NCI-H1694 (cell line): ENCODE measurements around the gene TPD52L1.

Source experiments
- DNase-seq: peaks from one replicate; lab custom pipeline; 2025; lab: John Stamatoyannopoulos, UW

The TPD52L1 gene

DNA sequence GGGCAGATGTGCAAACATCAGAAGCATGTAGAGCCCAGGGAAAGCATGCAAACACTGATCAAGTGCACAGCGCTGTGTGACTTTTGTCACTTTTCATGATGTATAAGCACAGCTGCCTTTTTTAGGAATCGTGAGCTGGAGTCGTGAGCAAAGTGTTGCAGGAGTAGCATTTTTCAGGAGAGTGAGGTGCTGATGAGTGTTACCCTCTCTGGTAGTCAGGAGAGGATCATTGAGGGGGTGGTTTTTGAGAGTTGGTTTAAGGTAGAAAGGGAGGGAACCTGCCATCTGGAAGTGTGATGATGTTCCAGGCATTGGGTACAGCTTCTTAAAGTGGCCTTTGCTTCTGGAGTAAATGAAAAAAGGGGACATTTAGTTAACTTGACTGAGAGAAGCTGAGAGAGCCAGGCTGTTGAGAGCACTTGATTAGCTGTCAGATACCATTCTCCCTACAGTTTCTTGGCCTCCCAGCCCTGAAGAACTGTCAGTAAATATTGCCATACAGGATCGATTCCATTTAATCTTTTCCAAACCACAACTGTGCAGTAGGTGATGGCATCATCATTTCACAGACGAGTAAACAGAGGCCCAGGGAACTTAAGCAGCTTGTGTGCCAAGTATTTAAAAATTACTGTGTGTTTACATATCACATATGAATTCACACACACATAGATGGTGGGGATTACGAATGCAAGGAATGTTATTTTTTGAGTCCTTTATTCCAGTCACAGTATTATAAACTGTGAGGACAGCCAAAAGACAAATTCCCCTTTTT is 28.9 kb downstream of the TPD52L1 start:
- DNase-seq = no peak

DNA sequence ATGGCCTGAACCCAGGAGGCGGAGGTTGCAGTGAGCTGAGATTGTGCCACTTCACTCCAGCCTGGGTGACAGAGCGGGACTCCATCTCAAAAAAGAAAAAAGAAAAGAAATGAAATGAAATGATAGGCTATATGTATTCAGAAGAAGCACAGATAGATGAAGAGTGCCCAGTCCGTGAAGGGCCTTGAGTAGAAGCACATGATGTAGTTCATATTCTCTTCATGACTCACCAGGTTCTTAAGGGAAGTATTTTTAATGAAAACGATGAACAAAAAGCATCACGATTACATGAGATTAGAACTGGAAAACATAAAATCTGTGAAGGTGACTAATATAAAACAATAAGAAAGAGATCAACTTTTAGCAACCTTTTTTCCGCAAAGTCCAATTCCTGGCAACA is 29.8 kb downstream of the TPD52L1 start:
- DNase-seq = no peak

DNA sequence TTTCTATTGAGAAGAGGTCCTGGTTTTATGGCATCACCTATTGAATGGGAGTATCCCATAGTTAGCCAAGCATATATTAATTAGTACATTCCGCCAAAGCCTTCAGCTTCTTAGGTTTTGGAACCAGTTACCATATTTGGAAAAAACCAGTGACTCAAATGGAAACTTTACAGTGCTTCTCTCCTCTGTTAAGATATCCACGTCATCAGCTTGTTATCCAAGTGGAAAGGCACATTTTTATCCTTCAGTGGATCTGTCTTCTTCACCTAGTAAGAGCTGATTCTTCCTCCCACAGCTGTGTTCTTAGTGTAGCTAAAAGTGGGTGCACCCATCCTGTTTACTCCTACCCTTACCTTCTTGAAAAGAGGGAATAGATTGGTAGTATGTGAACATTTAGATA is 34.5 kb downstream of the TPD52L1 start:
- DNase-seq = no peak

DNA sequence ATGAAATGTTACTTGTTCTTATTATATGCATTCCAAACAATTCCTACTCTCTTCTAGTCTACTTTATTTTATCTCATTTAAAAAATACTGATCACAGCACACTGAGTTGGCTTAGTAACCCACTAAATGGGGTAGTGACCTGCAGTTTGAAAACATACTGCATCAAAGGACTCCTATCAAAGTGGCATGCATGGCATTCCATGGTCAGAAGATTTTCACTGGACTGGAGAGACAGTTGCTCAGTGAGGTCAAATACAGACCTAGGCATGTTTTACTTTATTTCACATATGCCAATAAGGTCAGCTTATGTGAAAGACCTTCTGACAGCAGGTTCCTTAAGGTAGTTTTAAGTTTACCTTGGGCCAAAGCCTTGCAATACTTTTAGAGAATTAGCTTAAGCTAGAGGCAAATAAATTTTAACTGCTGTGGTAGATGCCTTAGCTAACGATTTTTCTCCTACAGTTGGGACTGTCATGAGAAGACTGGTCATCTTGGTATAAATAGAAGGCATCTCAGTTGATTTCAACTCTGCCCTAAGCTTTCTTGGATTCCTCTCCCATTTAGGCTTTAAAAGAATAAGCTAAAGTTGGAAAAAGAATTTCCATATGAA is 35.1 kb downstream of the TPD52L1 start:
- DNase-seq = no peak

DNA sequence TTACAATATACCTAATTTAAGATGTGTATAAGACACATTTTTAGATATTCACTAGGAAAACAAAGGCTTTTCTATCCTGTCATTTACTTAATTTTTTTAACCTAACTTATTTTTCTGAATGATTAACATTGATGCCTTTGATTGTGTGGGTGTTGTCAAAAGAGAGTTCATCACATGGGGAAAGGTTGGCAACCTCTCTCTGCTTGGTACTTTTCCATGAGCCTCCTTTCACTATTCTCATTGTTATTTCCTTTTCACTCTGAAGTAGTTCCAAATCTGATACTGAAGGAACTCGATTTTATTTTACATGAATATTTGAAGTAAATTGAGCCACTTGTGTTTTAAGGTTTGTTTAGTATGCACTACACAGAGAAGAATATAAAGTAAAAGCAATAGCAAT is 35.9 kb downstream of the TPD52L1 start:
- no peak for DNase-seq

DNA sequence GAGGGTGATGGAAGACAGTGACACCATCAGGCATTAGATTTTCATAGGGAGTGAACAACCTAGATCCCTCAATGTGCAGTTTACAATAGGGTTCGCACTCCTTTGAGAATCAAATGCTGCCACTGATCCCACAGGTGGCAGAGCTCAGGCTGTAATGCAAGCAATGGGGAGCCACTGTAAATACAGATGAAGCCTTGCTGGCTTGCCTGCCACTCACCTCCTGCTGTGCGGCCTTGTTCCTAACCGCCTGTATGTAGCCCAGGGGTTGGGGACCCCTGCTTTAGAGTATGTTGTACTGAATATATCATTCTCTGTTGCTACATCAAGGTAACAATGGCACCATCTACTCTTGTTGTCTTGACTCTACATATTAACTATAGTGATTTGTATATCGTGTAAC is 37.1 kb downstream of the TPD52L1 start:
- DNase-seq = no peak

DNA sequence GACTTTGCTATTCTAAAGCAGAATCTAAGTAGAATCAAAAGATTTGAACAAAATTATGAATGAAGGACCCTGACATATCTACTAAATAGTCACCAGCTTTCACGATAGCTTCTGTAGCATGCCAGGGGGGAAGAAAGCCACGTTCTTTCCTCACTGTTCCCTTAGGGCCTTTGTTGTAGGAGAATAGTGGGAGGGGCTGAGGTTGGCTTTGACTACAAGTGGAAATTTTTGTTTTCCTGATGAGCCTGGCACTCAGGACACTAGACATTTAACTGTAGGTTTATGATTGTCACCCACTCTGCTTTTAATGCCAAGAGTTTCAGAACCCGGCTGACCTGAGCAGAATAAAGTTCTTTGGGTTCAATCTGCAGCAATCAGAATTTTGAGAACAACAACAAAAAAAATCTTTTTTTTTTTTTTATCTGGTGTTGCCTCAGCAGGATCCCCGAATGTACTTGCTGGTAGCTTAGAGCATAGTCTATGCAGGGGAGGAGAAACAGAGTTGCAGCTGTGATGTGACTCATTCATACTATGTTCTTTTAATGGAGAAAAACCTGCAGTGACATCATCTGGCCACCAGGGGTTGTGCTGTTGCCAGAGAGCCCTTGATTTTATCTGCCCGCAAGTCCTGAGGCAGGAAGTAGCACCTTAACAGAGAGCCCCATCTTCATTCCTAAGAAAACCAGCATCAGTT is 38.5 kb downstream of the TPD52L1 start:
- DNase-seq = peak; percentile 16

DNA sequence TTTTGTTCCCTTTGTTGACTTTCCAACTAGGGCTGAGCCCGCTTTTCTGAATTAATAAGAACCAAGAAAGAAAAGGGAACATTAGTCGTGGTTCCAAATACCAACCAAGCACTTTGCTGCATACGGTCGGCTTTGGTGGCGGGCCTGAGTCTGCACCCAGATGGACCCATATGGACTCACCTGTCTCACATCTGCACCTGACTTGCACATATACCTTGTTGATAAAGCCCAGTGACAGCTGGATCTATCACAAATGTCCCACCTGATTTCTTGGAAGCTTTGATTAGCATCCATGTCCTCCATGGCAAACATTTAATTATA is 39.0 kb downstream of the TPD52L1 start:
- DNase-seq = no peak

DNA sequence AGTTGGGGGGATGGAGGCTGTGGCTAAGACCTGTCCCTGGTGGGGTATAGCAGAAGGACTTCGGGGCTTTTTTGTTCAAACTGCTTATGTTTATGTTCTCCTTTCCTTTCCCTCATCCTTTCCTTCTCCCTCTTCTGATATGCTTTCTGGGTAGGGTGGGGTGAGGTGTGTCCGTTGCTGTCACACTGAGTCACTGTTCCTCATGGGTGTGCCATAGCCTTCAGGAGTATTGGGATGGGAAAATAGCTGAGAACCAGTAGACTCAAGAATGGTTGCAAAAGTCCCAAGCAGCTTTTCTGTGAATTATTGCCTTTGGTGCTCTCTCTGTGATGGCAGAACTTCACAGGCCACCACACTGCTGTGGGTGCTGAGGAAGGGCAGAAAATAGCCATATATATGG is 39.6 kb downstream of the TPD52L1 start:
- DNase-seq = no peak

DNA sequence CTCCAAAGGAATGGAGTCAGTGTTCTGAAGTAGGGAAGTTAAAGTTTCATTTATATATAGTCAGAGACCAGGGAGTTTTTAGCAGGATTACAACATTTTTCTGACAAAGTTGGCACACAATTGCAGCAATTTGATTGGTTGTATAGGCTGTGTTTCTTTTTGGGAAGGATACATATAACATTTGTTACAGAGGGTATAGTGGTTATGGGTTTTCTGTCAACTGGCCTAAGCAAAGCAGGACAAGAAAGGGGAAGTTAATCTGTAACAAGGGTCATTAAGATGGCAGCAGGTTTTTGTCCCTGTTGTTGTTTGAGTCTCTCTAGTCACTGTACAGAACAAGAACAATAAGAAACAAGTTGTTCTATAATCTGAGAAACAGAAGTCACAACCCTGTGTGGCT is 41.4 kb downstream of the TPD52L1 start:
- no peak for DNase-seq

DNA sequence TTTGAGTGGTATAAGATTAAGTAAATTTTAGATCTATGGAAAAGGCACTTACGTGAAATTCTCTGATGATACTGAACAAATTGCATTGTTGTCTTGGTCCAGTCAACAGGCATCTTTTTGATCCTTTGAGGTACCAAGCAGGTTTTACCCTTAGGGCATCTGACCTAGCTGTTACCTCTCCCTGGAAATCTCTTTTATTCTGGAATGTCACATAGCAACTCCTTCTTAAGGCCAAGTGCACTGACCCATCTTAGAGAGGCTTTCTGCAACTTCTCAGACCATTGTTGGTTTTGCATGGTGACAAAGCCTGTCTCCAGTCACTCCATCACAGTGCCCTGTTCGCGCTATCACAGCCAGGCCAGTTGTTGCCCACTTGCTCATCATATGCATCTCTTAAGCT is 42.0 kb downstream of the TPD52L1 start:
- no peak for DNase-seq

DNA sequence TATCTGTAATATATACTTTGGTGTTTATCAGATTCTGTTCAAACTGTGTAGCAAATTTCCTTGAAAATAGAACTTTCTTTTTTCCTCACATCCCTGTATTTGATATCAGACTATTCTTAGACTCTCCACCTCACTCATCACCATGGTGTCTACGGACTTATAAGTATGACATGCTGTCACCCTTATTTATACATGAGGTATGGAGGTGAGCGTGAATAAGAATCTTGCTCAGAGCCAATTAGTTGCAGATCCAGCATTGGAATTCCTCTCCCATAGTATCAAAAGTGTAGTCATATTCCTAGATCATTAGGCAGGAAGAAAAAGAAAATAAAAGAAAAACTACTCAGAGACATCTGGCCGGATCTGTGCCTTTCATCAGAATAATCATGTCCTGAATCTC is 43.0 kb downstream of the TPD52L1 start:
- no peak for DNase-seq

DNA sequence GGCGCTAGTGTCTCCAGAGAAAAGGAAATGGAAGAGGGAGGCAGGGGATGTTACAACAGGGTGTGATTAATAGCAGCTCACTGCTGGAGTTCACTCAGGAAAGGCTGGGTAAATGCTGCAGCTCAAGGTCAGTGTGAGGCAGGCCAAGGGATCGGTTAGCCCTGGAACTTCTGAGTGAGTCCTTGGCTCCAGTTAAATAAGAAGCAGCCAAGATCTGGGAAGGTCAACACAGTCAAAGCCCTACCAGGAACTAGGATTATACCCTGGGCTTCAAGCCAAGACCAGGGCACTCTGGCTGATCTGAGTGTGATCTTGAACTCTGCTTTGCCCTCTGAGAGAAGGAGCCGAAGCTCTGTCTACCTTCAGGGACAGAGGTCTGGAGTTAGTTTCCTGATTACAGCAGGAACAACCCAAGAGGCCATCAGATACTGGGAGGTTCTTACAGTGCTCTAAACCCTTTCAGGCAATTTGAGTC is 44.3 kb downstream of the TPD52L1 start:
- DNase-seq = no peak

DNA sequence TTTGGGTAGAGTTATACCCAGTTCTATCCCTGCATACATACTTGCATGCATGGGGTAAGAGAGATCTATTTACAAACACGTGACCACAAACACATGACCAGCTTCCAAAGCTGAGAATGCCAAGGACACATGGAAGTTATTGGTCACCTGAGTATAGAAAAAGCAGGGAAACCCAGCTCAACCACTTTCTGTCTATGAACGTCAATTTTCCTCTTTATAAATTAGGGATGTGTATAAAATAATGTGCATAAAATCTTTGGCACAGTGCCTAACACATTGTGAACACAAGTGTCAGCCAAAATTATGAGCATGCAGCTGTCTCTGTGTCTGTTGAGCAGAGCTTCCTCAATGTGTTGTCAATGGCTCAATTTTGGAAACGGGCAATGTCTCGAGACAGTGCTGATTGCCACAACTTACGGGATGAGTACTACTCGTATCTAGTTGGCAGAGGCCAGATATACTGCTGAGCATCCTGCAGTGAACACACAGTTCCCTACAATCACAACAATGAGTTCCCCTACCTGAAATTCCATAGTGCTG is 44.9 kb downstream of the TPD52L1 start:
- DNase-seq = peak; percentile 30

DNA sequence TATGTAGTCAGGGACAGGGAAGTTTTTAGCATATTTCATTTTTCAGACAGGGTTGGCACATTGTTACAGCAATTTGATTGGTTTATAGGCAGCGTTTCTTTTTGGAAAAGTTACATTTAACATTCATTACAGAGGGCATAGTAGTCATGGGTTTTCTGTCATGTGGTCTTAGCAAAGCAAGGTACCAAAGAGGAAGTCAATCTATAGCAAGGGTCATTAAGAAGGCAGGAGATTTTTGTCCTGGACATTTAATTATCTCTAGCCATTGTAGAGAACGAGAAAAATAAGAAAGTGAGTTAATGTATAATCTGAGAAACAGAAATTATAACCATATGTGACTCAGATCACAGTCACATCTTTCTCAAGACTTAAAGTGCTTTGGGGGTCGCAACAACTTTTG is 47.4 kb downstream of the TPD52L1 start:
- no peak for DNase-seq

DNA sequence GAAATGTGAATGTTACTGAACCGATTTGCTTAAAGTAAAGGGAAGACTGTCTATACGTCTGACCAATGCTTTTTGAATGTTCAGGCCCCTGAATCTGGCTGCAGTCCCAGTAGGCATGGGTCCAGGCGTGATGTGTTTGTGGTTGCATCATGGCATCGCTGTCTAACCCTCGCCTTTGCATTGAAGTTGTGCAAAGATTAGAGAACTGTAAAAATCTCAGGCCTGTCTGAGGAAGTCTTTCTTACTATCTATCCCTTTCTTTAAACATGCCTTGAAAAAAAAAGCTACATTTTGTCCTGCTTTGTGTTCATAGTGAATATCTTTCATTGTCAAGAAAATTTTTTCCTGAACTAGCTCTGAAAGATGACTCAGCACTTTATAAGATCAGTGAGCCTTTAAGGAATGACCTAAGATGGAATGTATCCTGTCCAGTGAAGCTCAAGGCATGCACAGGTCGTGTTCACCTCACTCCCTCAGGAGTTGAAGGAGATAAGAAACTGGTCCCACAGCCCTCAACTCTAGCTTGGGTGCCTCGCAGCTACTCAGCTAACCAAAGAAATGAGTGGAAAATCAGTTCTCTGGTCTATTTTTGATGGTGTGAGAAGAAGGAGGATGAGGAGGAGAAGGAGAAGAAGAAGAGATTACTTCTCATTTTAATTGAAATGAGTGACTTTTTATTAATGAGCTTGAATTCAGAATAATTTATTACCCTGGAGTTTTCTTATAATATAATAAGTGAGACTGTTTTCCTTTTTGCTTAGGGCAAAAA is 48.6 kb downstream of the TPD52L1 start:
- DNase-seq = no peak

DNA sequence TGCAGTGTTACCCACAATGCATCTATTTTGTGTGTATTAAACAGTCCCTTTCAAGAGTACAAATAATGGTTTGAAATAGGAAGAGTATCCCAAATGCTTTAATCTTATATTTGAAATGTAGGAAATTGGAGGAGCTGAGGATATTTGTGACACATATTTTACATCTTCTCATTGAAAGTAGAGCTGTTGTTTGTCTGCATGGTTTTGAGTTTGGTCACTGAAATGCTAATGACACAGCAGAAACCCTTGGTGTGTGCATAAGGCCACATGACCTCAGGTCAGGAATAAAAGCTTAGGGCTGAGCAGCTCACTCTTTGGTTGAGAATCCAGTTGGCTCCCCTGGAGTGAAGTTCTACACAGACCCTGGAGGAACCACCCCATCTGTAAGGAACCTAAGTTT is 49.8 kb downstream of the TPD52L1 start:
- no peak for DNase-seq

DNA sequence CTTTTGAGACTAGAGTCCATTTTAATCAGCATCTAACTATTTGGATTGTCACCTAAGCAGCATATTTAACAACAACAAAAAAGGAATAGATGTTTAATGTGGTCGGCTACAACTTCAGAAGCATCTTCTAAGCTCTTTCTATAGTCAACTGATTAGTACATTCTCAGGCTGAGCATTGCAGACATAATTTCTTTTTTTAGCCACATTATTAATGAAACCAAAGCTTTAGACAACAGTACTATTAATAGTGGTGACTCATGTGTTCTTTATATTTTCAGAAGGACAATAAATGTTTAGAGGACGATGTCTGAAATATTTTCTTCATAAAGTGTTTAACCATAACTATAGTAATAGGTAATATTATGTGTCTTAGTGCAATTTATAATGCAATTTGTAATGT is 52.4 kb downstream of the TPD52L1 start:
- DNase-seq = no peak

DNA sequence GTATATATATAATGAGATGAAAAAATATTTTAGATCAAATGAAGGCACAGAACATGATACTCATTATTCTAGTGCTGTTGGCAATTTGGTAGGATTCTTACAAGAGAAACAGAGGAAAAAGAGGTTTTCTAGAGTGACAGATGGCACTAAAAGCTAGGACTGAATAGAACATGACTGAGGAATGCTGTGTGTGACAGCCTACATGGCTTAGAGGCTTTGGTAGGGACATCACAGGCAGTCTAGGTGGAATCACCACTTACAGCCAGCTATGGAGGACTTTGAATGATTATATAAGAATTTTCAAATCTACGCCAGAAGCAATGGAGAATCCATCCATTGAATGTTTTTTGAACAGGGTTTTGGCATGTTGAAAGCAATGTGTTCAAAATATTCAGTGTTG is 52.8 kb downstream of the TPD52L1 start:
- DNase-seq = no peak

DNA sequence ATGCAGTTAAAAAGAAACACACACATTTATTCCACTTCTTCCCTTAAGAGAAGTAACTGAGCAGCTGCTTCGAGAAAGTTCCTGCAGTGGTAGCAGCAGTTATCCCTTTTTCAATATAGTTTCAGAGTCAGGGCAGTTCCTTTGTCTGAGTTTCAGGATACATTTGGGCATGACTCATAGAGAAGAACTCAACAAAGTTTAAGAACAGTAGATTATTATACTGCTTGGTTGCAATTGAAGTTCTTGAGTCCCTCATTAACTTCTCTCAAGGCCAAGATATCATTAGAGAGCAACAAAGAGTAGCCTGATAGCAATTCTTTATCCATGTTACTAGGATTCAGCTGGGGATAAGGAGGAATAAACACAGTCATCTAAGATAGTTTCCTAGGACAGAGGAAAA is 54.4 kb downstream of the TPD52L1 start:
- no peak for DNase-seq

DNA sequence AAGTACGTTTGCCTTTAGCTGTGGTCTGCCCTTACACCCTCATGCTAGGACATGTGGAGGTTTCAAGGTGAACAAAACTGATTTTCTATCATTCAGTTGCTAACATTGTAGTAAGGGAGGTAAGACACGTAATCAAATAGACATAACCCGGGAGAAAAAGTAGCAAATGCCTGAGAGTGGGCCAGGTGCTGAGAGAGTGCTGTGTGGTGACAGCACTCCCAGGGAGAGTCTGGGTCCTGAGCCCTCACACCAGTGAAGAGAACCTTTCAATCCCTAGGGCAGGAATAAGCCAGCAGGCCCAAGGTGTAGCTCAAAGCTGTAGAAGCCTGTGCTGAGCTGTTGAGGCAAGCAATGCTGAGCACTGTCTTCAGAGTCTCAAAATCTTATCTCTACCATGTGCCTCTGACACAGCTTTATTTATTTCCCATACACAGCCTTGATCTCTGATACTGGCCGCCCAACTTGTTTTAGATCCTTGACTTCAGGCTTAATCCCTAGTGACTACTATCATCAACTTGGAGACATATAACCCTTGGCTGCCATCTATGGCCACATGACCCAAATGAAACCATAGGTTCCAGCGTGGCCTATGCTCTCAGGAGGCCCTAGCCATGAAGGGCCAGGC is 55.2 kb downstream of the TPD52L1 start:
- no peak for DNase-seq

DNA sequence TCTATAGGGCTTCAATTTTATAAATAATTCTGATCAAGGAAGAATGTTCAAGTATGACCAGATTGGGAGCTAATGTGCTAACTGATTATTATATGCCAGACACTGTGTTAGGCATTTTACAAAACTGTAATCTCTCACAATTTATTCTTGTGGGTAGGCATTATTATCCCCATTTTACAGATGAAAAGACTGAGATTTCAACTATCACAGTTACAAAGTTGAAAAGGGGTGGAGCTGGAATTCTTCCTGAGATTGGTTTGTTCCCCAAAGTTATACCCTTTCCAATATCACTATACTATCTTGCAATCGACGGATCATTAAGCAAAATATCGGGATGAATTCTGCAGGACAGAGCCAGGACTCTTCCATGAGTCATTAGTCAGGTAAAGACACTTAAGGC is 57.1 kb downstream of the TPD52L1 start:
- no peak for DNase-seq
